GM21367 (cell line): ENCODE measurements around the gene CREB3L1.
"Not testable (repeated sequence)": the region's sequence is repeated elsewhere in the genome, so short reads cannot be mapped to it uniquely, and the experiment has no call there.

ENCODE experiments used
- ATAC-seq: cut with Tn5 transposase; IDR thresholded peaks from one replicate; pipeline ENCODE4 v1.9.1; 2021; ENCODE audit not compliant: unreplicated experiment

Gene CREB3L1

DNA sequence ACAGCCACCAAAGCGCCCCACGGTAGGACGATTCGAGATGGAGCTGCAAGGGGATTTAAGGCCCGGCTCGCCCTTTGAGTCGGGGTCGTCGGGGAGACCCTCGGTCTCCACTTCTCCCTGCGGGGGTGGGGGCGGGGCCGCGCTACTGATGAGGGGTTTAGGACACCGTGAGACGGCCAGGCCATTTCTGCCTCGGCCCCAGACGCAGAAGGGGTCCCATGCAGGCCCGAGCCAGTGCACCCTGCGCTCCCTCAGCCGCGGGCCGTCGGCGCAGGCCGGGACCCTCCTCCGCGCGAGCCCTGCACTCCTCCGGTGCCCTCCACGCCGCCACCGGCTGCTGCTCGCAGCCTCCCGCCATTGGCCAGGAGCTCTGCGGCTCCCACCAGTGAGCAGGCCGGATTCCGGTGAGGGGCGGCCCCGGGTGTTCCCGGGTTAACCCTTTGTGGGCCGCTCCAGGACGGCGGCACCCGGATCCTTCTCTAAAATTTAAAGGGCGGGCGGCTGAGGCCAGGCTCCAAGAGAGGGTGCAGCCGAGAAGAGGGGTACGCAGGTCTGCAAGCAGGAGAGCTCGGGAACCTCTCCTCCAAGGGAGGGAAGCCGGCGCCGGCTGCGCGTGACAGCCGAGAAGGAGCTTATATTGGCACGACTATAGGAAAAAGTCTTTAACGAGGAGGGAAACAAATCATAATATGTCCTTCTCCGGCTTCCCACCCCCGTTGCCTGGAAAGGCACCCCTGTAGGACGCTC is 18.0 kb downstream of the CREB3L1 start:
- ATAC-seq: no peak

- no peak for ATAC-seq
Observed at GRCh38 chr11:46296059-46296527, 18.6 kb downstream of the CREB3L1 start.

- no peak for ATAC-seq
Observed at GRCh38 chr11:46296528-46297448, 19.3 kb downstream of the CREB3L1 start.

DNA sequence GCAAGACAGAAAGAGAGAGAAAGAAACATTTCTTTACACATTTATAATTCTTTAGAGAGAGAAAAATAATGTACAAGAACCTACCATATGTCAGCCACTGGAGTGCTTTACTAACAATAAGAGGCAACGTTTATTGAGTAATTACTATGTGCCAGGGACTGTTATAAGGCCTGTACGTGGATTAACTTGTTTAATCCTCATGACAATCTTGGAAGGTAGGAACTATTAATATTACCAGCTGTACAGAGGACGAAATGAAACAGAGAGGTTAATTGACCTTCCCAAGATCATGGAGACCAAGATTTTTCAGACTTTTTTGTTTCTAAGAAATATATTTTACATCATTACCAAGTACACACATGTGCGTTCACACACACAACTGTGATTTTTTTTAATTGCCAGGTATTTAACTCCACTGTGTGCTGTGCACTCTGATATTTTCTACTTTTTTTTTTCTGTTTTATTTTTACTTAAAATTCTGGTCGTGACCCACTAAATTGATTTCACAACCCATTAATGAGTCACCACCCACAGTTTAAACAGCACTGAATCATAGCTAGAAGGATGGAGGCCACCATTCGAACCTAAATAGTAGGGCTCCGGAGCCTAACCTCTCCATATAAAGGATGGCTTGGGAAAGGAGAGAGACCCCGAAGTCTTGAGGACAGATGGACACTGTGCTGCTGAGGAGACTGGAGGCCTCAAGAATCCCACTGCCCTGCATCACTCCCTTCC is 21.4 kb downstream of the CREB3L1 start:
- no peak for ATAC-seq

DNA sequence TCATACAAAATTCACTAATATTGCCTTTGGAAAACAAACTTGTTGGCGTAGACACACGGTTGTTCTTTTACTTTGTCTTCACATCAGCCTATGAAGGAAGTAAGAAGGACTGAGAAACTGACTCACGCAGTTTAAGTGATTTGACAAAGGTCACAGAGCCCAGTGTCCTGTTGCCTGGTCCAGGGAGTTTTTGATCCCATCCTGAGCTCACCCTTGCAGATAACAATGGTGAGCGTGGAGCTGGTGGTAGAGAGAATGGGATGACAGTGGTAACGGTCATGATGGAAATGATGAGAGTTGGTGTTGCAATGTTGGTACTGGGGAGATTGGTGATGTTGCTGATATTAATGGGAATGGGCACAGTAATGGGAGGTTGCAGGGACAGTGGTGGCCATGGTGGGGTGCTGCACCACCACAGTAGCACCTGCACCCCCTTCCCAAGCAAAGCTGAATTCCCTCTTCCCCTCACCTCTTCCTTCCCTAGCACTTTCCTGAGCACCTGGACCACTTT is 22.0 kb downstream of the CREB3L1 start:
- no peak for ATAC-seq

- ATAC-seq: no peak
Observed at GRCh38 chr11:46300270-46300669, 22.8 kb downstream of the CREB3L1 start.

DNA sequence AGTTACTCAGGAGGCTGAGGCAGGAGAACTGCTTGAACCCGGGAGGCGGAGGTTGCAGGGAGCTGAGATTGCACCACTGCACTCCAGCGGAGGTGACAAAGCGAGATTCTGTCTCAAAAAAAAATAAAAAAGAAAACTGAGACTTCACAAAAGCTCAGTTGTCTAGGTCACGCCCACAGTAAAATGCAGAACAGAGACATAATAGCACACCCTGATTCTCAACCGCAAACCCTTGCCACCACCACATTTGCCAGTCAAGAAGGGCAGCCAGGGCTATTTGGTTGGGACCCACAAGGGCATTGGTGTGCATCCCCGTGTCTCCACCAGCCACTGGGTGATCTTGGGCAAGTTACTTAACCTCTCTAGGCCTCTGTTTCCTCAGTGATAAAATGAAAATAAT is 25.4 kb downstream of the CREB3L1 start:
- ATAC-seq: no peak

DNA sequence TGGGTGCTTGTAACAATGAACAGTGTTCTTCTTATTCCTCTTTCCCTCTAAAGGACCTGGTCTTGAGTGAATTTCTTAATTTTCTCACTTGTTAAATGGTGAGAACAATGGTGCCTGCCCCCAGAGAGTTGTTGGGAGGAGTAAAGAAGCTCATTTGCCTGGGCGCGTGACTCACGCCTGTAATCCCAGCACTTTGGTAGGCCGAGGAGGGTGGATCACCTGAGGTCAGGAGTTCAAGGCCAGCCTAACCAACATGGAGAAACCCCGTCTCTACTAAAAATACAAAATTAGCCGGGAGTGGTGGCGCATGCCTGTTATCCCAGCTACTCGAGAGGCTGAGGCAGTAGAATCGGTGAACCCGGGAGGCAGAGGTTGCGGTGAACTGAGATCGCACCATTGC is 26.6 kb downstream of the CREB3L1 start:
- ATAC-seq: not testable (repeated sequence)

GRCh38 chr11:46304605-46305179 is 27.2 kb downstream of the CREB3L1 start:
- ATAC-seq: no peak

DNA sequence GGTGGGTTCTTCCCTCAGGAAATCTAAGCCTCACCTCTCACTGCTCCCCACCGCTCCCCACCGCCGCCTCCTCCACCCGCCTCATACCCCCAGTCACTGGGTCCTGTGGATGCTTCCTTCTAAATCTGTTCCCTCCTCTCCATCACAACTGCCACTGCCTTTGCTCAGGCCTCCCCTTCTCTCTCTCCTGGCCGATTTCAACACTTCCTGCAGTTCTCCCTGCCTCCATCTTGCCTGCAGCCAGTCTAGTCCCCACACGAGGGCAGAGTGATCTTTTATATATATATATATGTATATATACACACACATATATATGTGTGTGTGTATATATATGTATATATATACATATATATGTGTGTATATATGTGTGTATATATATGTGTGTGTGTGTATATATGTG is 27.8 kb downstream of the CREB3L1 start:
- ATAC-seq: no peak

DNA sequence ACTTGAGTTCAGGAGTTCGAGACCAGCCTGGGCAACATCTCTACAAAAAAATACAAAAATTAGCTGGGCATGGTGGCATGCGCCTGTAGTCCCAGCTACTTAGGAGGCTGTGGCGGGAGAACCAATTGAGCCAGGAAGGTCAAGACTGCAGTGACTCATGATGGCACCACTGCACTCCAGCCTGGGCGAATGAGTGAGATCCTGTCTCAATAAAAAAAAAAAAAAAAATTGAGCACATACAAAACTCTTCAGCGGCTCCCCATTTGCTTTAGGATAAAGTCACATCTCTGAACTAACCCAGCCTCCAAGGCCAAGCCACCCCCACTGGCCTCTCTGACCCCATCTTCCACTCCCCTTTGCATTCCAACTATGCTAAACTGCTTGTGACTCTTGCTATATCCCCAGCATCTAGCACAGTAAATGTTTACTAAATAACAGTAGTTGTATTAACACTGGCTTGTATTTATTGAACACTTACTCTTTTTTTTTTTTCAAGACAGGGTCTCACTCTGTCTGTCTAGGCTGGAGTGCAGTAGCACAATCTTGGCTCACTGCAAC is 28.9 kb downstream of the CREB3L1 start:
- no peak for ATAC-seq

DNA sequence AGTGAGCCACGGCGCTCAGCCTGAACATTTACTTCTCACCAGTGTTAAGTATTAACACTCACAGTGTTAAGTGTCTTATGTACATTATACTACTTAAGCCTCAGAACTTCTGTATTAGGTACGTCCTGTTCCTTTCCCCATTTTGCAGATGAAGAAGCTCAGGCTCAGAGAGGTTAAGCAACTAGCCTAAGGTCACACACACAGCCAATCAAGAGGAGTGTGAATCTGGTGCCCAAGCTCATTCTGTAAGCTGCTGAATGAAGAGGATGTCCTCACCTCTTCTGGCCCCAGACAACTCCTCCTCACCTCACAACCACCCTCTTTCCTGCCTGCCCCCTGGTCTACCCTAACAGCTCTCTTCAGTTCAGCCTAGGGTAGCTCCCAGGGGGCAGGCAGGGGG is 29.9 kb downstream of the CREB3L1 start:
- no peak for ATAC-seq

- no peak for ATAC-seq
Observed at GRCh38 chr11:46307785-46308341, 30.4 kb downstream of the CREB3L1 start.

DNA sequence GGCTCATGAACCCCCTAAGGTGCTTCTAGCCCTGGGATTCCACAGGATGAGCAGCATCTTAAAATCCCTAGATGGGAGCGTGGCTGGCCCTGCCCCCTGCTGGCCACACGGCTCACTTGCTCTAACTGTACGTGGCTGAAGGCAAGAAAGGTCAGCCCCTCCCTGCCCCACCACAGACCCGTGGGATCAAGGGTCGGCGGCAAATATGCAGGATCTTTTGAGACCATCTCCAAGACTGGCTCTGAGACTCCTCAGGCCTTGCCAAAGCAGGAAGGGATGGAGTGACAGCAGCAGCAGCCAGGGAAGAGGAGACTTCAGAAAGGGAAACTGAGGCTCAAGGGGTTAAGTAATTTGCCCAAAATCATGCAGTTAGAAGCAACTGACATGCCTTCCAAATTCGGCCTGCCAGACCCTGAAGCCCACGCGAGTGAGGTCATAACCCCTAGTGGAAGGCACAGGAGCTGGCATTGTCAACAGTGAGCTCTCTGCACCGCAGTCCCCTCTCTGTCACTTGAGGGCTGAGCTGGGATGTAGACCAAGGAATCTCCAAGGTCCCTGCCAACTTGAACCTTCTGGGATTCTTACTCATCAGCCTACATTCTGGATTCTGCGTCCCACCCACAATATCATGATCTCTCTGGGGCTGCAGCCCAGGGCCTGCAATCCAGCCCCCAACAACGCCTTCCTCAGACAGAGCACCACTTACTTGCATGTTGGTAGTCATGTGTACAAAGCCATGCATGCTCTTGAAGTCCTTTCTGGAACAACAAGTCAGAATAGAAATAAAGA is 31.4 kb downstream of the CREB3L1 start:
- ATAC-seq: no peak

DNA sequence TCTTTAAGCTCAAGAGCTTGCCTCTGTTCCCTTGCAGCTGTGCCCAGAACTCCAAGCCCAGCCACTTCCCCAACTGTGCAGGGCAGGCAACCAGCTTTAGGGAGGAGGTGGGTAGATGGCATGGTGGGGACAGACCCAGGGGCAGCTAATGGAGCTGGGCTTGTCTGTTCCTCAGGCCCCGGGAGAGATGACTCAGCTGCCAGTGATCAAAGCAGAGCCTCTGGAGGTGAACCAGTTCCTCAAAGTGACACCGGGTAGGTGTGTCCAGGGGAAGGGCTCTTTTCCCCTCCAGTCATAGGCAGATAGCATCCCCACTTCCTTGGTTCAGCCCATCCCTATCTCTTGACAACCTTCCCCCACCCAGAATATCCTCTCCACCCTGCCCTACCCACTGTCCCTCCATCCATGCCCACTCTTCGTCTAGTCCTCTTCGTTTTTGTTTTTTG is 32.4 kb downstream of the CREB3L1 start:
- ATAC-seq: no peak

GRCh38 chr11:46315033-46315738 is 37.7 kb downstream of the CREB3L1 start:
- ATAC-seq: no peak

DNA sequence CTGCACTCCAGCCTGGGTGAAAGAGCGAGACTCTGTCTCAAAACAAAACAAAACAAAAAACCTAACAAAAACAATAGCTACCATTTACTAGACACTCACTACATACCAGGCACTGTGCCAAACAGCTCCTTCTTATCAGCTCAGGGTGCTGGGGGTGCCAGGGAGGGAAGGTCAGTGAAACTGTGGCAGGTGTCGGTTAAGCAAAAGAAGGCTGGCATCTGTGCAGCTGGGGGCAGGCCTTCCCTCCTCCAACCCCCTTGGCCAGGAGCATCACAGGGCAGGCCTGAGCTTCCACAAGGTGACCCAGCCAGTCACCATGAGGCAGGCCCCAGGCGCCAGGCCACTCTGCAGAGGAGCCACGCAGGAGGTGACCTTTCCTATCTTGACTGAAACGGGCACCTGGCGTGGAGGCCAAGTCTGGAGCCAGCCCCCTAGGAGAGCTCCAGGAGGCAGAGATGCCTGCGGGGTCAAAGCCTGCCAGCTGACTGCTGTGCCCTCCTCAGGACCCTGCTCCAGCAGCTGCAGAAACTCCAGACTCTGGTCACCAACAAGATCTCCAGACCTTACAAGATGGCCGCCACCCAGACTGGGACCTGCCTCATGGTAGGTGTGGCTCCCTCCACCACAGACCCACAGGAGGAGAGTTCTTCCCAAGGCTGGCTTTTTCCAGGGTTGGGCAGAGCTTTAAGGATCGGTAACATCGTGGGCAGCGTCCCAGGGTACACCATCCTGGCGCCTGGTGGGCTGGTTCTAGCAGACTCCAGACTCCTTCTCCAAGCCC is 38.5 kb downstream of the CREB3L1 start:
- ATAC-seq: no peak

DNA sequence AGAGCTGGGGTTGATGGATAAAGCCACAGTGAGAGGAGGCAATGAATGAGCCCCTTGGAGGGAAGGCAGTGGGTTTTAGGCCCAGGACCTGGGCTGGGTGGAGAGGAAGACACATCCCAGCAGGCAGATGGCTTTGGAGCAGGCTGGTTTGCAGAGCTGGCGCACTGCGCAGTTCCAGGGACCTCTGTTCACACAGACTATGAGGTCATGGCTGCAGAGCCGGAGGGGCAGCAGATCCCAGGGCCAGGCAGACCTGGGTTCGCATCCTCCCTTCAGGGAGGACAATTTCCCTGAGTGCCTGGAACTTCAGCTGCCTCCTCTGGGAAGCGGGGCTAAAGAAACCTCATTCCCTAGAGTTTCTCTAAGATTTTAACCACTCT is 41.6 kb downstream of the CREB3L1 start:
- no peak for ATAC-seq
